Fibroblast of lung (primary cell): ENCODE measurements around the gene PLA2G4B. TPM values are rescaled to one million over a fixed set of nuclear protein-coding genes. Genes with fewer than 3 reads are reported as not detected.

ENCODE experiments used
- DNase-seq, 2 donors: peaks; one replicate each; pipeline versions ENCODE4 v3.0.0 to v3.0.0-alpha.2; 2010; ENCODE audit warnings: low read depth in 2 of 2
- H2AFZ ChIP-seq: 2 replicates; pipeline ENCODE4 v1.5.1; 2012; ENCODE audit warnings: low read length, control low read depth, inconsistent platforms
- H3K27ac ChIP-seq: 2 replicates; pipeline ENCODE4 v1.5.1; 2011; ENCODE audit warnings: low read length, control low read depth; ENCODE audit not compliant: insufficient read depth
- H3K27me3 ChIP-seq: 2 replicates; pipeline ENCODE4 v1.5.1; 2011; ENCODE audit warnings: mild to moderate bottlenecking, low read length; ENCODE audit not compliant: control insufficient read depth, insufficient read depth
- H3K36me3 ChIP-seq: 2 replicates; pipeline ENCODE4 v1.5.1; 2011; ENCODE audit warnings: low read length; ENCODE audit not compliant: control insufficient read depth, insufficient read depth
- H3K4me1 ChIP-seq: 2 replicates; pipeline ENCODE4 v1.5.1; 2011; ENCODE audit warnings: low read length; ENCODE audit not compliant: control insufficient read depth, insufficient read depth; ENCODE audit errors: extremely low read depth
- H3K4me2 ChIP-seq: 2 replicates; pipeline ENCODE4 v1.5.1; 2011; ENCODE audit warnings: low read length, control low read depth; ENCODE audit not compliant: insufficient read depth; ENCODE audit errors: extremely low read depth
- H3K4me3 ChIP-seq, 4 experiments: fragments of 200-600 bp in 1 of 4; sonication (generic) in 1 of 4; replicated peaks in 1 of 4; 2 replicates each; pipeline ENCODE4 v1.5.1; 2011 to 2016; ENCODE audit warnings: low read length in 4 of 4, low read depth in 3 of 4, mild to moderate bottlenecking in 3 of 4, control low read depth in 2 of 4, inconsistent platforms in 1 of 4, mixed read lengths in 1 of 4; ENCODE audit not compliant: insufficient read depth in 1 of 4; ENCODE audit errors: control extremely low read depth in 1 of 4
- H3K79me2 ChIP-seq: 2 replicates; pipeline ENCODE4 v1.5.1; 2012; ENCODE audit warnings: mild to moderate bottlenecking, low read length, inconsistent platforms; ENCODE audit not compliant: control insufficient read depth, insufficient read depth
- H3K9ac ChIP-seq: 2 replicates; pipeline ENCODE4 v1.5.1; 2011; ENCODE audit warnings: mild to moderate bottlenecking, low read length, control low read depth; ENCODE audit not compliant: insufficient read depth
- H3K9me3 ChIP-seq: 2 replicates; pipeline ENCODE4 v1.5.1; 2012; ENCODE audit warnings: low read depth, low read length; ENCODE audit not compliant: control insufficient read depth, insufficient read depth
- H4K20me1 ChIP-seq: 2 replicates; pipeline ENCODE4 v1.5.1; 2011; ENCODE audit warnings: low read length; ENCODE audit not compliant: control insufficient read depth, insufficient read depth; ENCODE audit errors: extremely low read depth
- EZH2 ChIP-seq: IDR thresholded peaks from 2 replicates; pipeline ENCODE4 v1.5.1; 2012; ENCODE audit warnings: low read length, control low read depth, mild to moderate bottlenecking; ENCODE audit errors: missing control alignments
- polyA plus RNA-seq, 2 donors: library from polyadenylated mRNA; depleted of rRNA in 1 of 2; stranded (reverse) in 1 of 2; unstranded in 1 of 2; fragments of >200 nt; gene quantifications; 2 replicates each; pipeline ENCODE4 v1.2.1, GENCODE V29; 2011 to 2012; ENCODE audit warnings: missing spikeins in 1 of 2
- total RNA-seq: library from RNA; depleted of rRNA; stranded (reverse); fragments of >200 nt; gene quantifications from 2 replicates; pipeline ENCODE4 v1.2.1, GENCODE V29; 2014
- TF ChIP-seq, protein P1 (sequence below), 2 donors: IDR thresholded peaks in 1 of 2; conservative IDR thresholded peaks in 1 of 2; 1 replicate in 1 of 2; 2 replicates in 1 of 2; pipeline ENCODE4 v1.5.1; 2011 to 2012; ENCODE audit warnings: low read length in 2 of 2, control low read depth in 1 of 2, inconsistent platforms in 1 of 2, low read depth in 1 of 2, mild to moderate bottlenecking in 1 of 2

PLA2G4B gene
- total and polyA plus RNA-seq, 2 donors (not counting 1 experiment from before 2014, with no cell fraction given) = 0.99 to 1.2 TPM

DNA sequence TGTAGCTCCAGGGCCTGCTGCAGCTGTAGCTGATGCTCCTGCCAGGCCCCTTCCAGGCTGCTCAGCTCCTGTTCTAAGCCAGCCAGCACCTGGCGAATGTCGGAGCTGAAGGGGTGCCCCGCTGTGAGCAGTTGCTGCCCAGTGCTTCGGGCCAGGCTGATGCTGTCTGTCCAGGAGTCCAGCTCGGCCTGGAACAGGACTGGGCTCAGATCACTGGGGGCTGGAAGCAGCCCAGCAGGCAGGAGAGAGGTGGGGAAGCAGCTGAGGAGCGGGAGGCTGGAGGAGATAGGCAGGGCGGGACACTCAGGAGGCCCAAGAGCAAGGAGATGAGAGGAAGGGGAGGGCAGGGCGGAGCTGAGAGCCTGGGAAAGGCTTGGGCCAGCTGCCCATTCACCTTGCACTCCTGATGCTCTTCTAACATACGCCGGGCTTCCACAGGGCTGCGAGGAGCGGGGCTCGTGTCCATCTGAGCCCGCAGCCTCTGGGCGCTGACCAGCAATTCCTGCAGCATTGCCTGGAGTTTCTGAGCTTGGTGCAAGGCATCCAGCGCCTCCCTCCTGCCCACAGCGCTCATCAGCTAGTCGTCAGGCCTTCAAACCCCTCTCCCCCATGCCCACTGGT lies 23.2 kb downstream of the PLA2G4B start:
- Histone ChIP-seq H2AFZ (no peak overlapping the region), H3K79me2 (no peaks in the 10 kb centered on the region), H4K20me1 (no peaks in the 10 kb centered on the region), H3K4me3 (no peak overlapping the region), H3K9ac (no peak overlapping the region), H3K36me3 (no peaks in the 10 kb centered on the region), H3K27me3 (no peaks in the 10 kb centered on the region), H3K9me3 (no peaks in the 10 kb centered on the region), H3K4me1 (no peaks in the 10 kb centered on the region), H3K4me2 (no peak overlapping the region), H3K27ac (no peak overlapping the region)
- TF ChIP-seq, protein P1, sequence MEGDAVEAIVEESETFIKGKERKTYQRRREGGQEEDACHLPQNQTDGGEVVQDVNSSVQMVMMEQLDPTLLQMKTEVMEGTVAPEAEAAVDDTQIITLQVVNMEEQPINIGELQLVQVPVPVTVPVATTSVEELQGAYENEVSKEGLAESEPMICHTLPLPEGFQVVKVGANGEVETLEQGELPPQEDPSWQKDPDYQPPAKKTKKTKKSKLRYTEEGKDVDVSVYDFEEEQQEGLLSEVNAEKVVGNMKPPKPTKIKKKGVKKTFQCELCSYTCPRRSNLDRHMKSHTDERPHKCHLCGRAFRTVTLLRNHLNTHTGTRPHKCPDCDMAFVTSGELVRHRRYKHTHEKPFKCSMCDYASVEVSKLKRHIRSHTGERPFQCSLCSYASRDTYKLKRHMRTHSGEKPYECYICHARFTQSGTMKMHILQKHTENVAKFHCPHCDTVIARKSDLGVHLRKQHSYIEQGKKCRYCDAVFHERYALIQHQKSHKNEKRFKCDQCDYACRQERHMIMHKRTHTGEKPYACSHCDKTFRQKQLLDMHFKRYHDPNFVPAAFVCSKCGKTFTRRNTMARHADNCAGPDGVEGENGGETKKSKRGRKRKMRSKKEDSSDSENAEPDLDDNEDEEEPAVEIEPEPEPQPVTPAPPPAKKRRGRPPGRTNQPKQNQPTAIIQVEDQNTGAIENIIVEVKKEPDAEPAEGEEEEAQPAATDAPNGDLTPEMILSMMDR (conservative IDR thresholded peaks at IDR 0.05 in 1 of 2, IDR thresholded peaks at IDR 0.05 in 1 of 2; ENCODE audit: low read depth in 1 of 2, low read length in 2 of 2) = no peak
- DNase-seq = no peak

- no peaks in the 10 kb centered on the region for H3K79me2 ChIP-seq
- H3K4me1 ChIP-seq = no peaks in the 10 kb centered on the region
- no peaks in the 10 kb centered on the region for H3K9me3 ChIP-seq
- no peaks in the 10 kb centered on the region for H4K20me1 ChIP-seq
- no peak overlapping the region for H3K27ac ChIP-seq
- H3K4me3 ChIP-seq = no peak overlapping the region
- no peak overlapping the region for H2AFZ ChIP-seq
- no peak for TF ChIP-seq EZH2
- TF ChIP-seq, protein P1 (conservative IDR thresholded peaks at IDR 0.05 in 1 of 2, IDR thresholded peaks at IDR 0.05 in 1 of 2; ENCODE audit: low read depth in 1 of 2, low read length in 2 of 2) = no peak
- H3K27me3 ChIP-seq = no peaks in the 10 kb centered on the region
- H3K9ac ChIP-seq = no peak overlapping the region
- no peaks in the 10 kb centered on the region for H3K36me3 ChIP-seq
- DNase-seq = no peak
- no peak overlapping the region for H3K4me2 ChIP-seq
These were observed 24.0 kb downstream of the PLA2G4B start for GRCh38 chr15:41862515-41863116.

- H3K4me1 ChIP-seq = peaks cover under 1% of the 10 kb centered on the region
These were observed 26.9 kb downstream of the PLA2G4B start for GRCh38 chr15:41865490-41866055.

More at GRCh38 chr15:41865490-41866055, 26.9 kb downstream of the PLA2G4B start:
- H3K4me3 ChIP-seq = no peak overlapping the region
- no peak for DNase-seq
- TF ChIP-seq, protein P1 (conservative IDR thresholded peaks at IDR 0.05 in 1 of 2, IDR thresholded peaks at IDR 0.05 in 1 of 2; ENCODE audit: low read depth in 1 of 2, low read length in 2 of 2) = no peak
- no peak for TF ChIP-seq EZH2
- no peaks in the 10 kb centered on the region for H4K20me1 ChIP-seq
- H3K27ac ChIP-seq = no peak overlapping the region
- no peaks in the 10 kb centered on the region for H3K79me2 ChIP-seq
- no peak overlapping the region for H3K9ac ChIP-seq
- no peaks in the 10 kb centered on the region for H3K27me3 ChIP-seq
- no peak overlapping the region for H3K4me2 ChIP-seq
- no peaks in the 10 kb centered on the region for H3K9me3 ChIP-seq
- no peaks in the 10 kb centered on the region for H3K36me3 ChIP-seq
- no peak overlapping the region for H2AFZ ChIP-seq
